ENCODE data around the gene MS4A1.
"Not testable (repeated sequence)": the region's sequence is repeated elsewhere in the genome, so short reads cannot be mapped to it uniquely, and the experiment has no call there.

The MS4A1 gene

DNA sequence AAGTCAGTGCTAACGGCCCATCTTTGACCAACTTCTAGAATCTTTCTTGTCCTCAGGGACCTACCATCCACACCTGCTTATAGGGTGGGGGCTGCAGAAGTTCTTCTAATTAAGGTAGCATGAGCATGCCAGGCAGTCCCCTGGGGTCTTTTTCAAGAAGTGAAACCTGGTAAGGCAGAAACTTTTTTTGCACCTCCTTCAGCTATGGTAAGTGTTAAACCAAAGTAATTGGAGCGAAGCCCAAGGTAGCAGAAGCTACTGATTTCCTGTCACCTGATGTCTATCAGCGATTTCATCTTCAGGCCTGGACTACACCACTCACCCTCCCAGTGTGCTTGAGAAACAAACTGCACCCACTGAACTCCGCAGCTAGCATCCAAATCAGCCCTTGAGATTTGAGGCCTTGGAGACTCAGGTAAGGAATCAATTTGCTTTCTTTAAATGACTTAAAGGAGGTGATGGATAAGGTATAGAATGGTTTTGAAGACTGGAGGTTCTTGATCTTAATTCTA is at the start of gene MS4A1:
TSS of gene MS4A1 (plus strand) at position 317 of the 512 bp plus-strand sequence. CDS start 6,528 bp downstream, outside the sequence.
- no peak for DNase-seq (ENCODE audit: low read depth in 2 of 2)

DNA sequence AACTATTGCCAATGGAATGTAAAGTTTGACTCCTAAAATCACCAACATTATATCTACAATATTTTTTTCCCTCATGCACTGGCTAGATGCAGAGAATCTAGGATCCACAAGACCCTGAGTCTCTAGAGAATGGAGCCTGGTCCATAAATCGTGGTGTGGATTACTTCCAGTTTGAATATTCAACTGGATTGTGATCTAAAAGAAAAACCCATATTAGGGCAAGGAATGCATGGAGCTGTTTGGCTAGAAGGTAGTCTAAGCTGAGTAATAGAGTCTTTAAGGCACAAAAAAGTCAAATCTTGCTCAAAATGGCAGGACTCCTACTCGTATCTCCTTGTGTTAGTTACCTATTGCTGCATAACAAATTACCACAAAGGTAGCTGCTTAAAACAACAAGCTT is 35.6 kb upstream of the MS4A1 start:
- no peak for DNase-seq (ENCODE audit: low read depth in 2 of 2)

DNA sequence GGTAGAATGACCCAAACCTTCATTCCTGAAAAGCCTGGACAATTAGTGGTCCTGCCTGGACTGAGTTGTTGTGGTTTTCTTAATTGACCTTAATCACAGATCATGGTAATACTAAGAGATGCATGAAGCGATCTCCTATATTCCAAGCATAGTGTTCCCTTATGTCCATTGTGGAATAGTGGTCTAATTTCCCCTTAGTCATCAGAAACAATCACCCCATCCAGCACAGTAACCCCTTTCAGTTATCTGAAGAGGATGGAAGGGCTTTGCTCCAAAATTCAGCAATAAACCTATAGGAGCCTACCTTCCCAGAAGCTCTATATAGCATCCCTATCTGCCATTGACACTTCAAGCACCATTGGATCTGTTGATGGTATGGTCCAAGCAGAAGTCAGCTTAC is 33.0 kb upstream of the MS4A1 start:
- DNase-seq (ENCODE audit: low read depth in 2 of 2): no peak

DNA sequence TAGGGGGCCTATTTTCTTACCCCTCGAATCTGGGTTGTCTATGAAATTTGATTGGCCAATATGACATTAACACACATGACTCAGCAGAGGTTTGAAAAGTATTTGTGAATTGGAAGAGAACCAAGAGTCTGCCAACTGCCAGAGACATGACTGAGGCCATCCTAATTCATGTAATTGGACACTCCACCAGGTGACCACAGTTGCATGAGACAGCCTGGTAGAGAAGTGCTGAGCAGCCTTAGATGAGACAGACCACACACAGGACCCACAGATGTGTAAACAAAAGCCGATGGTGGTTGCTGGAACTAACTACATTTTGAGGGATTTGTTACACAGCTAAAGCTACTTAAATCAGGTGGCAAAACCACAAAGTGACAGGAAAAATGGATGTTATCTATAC is 27.1 kb upstream of the MS4A1 start:
- no peak for DNase-seq (ENCODE audit: low read depth in 2 of 2)

DNA sequence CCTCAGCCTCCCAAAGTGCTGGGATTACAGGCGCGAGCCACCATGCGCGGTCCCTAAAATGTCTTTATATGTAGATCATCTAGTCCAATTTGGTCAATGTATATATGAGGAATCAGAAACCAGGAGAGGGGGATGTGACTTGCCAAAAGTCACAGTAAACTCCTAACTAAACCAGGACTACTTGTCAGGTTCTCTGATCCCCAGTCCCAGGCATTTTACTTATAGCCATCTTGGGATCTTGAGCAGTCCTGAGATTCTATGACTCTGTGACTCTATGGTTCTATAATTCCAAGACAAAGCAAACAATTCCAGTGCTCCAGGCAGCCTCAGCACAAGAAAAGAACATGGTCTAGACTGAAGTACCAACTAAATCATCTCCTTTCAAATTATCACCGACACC is 26.4 kb upstream of the MS4A1 start, which contains the start of gene MS4A5:
TSS of gene MS4A5 (plus strand) at position 301 of the 400 bp plus-strand sequence. CDS start 103 bp downstream, outside the sequence.
- no peak for DNase-seq (ENCODE audit: low read depth in 2 of 2)

DNA sequence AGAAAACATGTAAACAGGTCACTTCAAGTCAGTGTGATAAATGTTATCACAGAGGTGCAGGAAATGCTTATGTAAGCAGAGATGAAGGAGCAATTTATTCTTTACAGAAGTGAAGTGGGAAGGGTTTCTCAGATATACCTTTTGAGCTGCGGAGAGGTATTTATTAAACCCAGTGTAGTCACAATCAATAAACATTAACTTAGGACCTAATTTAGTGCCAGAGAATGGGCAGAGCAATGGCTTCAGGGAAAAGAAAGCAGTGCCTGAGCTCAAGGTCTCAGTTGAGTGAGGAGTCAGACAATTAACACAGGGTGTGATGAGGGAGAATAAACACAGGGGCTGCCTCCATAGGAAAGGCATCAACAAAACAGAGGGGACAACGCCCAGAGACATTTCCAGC is 24.4 kb upstream of the MS4A1 start:
- DNase-seq (ENCODE audit: low read depth in 2 of 2): no peak

DNA sequence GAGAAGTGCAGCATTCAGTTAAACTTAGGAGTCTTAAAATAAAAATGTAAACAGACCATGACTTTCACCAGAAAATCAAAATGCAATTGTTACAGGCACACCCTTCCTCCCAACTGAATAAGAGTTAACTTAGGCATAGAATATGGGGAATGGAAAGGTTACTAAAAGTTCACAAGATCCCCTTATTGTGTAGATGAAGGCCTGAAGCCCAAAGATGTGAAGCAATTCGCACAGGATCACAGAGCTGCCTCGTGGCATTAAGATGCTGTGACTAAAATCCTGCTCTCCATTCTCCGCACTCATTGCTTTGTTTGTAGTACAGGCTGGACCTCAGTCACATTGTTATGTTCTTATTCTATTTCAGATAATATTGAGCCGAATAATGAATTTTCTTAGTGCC is 22.2 kb upstream of the MS4A1 start:
- DNase-seq (ENCODE audit: low read depth in 2 of 2): no peak

DNA sequence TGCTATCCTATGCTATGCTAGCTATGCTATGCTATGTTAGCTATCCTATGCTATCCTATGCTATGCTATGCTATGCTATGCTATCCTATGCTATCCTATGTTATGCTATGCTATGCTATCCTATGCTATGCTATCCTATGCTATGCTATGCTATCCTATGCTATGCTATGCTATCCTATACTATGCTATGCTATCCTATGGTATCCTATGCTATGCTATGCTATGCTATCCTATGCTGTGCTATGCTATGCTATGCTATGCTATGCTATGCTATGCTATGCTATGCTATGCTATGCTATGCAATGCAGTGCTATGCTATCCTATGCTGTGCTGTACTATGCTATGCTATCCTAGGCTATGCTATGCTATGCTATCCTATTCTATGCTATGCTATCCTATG is 8.6 kb upstream of the MS4A1 start:
- no peak for DNase-seq (ENCODE audit: low read depth in 2 of 2)

DNA sequence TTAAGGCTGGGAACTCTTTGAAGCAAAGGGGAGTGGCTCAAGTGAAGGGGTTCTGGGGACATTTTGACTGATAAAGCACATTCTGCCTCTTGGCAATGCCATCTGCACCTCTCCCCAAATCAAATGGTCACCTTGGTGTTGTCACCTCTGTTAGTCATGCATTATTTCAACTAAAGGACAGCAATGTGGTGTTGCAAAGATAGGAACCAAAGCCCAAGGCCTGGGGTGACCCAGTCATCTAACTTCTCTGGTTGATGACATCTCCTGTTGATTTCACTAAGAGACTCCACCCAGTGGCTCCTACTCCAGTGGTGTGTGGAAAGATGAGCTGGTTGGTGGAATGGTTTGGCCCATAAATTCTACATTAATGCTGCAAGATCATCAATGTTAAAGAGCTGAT is 7.8 kb upstream of the MS4A1 start:
- DNase-seq (ENCODE audit: low read depth in 2 of 2): no peak

DNA sequence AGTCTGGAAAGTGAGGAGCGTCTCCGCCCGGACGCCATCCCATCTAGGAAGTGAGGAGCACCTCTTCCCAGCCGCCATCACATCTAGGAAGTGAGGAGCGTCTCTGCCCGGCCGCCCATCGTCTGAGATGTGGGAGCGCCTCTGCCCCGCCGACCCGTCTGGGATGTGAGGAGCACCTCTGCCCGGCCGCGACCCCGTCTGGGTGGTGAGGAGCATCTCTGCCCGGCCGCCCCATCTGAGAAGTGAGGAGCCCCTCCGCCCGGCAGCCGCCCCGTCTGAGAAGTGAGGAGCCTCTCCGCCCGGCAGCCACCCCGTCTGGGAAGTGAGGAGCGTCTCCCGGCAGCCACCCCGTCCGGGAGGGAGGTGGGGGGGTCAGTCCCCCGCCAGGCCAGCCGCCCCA is 4.5 kb upstream of the MS4A1 start:
- not testable (repeated sequence) for DNase-seq (ENCODE audit: low read depth in 2 of 2)

DNA sequence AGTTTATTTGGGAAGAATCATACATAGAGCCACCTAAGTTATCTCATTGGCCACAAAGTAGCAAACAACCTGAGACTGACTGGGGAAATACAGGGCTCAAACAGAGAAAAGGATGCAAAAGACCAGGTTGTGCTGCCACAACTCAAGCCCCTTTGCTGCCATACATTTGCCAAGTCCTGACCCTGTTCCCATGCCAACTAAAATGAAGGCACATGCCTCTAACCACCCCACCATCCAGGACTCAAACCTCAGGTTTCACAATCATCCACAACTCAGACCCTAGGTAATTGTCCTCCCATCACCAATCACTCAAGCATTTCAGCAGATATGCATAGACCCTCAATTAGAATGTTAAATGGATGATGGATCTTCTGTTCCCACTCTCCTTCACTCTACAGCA is 1.4 kb upstream of the MS4A1 start:
- no peak for DNase-seq (ENCODE audit: low read depth in 2 of 2)

DNA sequence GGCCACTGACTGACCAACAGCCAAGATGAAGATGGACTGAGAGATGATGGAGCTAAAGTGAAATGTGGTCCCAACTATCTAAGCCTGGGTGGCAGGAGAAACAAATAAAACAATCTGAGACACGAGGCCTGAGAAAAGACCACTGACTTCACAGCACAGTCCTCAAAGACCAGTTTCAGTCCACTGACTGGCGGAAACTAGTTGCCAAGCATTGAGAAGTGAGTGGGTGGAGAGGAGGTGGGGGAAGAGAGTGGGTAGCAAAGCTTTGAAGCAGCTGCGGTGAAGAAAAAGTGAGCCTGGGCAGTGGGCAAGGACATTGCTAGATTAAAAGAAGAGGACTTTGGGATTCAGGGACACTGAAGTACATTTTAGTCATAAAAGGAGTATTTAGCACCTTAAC is 1.9 kb downstream of the MS4A1 start:
- DNase-seq (ENCODE audit: low read depth in 2 of 2): no peak

DNA sequence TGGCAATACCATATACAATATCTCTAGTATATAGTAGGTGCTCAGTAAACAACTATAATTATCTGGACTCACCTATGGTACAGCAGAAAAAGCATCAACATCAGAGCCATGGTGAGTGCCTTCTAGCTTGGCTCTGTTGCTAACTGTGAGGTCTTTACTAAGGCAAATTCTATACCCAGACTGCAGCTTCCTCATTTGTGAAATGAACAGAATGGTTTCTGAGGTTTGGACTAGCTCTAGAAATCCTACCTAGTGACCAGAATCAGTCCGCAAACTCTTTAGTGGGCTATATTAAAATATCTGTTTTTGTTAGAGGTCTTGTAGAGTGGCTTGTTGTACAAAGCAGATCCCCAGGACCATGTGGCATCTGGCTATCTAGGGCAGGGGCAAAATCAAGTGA is 3.7 kb downstream of the MS4A1 start:
- DNase-seq (ENCODE audit: low read depth in 2 of 2): no peak

DNA sequence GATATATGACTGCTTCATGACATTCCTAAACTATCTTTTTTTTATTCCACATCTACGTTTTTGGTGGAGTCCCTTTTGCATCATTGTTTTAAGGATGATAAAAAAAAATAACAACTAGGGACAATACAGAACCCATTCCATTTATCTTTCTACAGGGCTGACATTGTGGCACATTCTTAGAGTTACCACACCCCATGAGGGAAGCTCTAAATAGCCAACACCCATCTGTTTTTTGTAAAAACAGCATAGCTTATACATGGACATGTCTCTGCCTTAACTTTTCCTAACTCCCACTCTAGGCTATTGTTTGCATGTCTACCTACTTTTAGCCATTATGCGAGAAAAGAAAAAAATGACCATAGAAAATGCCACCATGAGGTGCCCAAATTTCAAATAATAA is 13.2 kb downstream of the MS4A1 start:
- no peak for DNase-seq (ENCODE audit: low read depth in 2 of 2)

DNA sequence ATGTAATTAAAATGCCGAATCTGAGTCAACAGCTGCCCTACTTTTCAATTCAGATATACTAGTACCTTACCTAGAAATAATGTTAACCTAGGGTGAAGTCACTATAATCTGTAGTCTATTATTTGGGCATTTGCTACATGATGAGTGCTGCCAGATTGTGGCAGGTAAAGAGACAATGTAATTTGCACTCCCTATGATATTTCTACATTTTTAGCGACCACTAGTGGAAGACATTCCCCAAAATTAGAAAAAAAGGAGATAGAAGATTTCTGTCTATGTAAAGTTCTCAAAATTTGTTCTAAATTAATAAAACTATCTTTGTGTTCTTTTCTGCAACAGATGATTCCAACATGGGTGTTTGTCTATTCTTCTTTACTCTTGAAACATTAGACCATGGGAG is 14.1 kb downstream of the MS4A1 start:
- DNase-seq (ENCODE audit: low read depth in 2 of 2): no peak

DNA sequence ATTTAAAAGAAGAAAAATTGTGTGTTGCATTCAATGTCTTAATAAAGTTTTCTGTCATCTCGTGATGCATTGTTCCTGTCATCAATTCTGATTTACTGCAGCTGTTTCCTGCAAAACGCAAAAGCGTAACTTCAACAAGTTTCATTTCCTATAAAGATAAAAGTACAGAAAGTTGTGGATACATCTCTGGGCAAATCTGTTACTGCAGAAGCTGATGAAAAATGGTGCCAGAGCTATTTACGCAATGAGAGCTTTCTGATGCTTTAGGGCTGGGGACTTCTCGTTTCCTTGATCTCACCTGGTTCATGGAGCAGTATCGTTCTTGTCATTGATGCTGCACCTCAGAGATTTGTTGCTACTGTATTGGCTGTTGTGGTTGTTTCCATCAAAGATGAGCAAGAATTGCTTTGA is 21.4 kb downstream of the MS4A1 start:
- no peak for DNase-seq (ENCODE audit: low read depth in 2 of 2)

DNA sequence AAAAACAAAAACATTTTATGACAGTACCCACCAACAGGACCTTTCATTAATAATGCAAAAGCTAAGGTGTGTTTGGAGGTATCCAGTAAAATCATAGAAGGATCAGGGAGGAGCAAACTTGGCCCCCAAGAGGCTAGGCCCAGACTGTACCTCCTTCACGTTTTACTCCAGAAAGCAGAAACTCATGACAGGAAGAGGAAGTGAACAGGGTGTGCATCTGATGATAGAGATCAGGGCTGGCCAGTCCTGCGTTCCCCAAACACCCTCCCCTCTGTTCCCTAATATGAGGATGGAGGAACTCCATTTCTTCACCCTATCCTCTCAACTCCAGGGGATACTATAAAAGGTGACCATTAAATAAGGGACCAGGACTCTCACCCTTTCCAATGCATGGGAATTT is 26.7 kb downstream of the MS4A1 start:
- DNase-seq (ENCODE audit: low read depth in 2 of 2): no peak

DNA sequence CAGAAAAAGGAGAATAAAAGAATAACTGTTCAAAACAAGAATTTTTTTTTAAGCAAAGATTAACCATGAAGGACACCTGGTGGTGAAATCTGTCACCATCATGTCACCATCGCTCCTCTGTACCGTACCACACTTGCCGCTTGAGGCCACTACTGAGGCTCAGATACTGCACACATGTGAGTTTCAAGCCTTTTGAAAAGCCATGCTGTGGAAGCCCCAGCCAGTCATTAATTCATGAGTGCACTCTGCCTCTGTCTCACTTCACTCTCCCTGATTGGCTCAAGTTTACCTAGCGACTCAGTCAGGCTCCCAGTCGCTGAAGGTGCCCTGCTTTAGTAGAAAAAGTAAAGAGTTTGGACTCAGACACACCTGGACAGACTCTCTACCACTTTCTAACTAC is 30.3 kb downstream of the MS4A1 start:
- no peak for DNase-seq (ENCODE audit: low read depth in 2 of 2)

DNA sequence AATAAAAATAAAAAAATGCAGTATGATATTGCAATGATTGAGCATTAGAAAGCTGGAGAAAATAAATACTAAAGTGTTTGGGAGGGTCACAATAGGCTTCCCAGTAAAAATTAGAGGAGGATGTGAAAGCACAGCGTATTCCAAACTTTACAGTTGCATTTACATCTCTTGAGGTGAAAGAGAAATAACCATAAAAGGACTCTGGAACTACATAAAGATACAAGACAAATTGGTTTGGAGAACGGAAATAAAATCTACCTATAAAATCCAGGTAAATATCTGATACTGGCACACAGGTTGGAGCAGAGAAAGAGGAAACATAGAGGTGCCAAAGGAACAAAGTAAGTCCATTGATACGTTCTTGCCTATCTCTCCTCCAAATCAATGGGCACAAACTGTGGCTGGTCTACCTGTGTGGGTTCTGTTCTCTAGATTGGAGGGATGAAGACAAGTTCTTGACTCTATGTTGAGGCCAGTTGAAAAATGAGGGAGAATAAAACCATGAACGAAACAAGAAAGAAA is 36.9 kb downstream of the MS4A1 start, which contains the start of gene MS4A12:
TSS of gene MS4A12 (plus strand) at position 291 of the 522 bp plus-strand sequence. CDS start 4,541 bp downstream, outside the sequence.
- no peak for DNase-seq (ENCODE audit: low read depth in 2 of 2)

DNA sequence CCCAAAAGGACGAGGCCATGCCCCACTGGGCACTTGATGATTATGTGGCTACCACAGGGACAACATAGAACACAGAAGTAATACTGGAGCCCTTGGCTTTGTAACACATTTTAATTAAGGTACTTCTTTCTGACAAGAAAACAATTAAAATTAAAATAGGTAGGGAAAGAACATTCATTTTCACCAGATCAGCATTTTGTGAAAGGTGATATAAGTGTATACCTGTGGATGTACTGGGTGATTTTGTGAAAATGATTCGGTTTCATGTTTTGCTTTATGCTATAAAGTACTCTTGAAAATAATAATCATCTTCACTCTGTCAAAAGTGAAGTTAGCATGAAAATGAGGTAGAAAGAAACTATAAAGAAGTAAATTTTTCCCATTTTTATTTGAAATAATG is 37.8 kb downstream of the MS4A1 start:
- no peak for DNase-seq (ENCODE audit: low read depth in 2 of 2)

DNA sequence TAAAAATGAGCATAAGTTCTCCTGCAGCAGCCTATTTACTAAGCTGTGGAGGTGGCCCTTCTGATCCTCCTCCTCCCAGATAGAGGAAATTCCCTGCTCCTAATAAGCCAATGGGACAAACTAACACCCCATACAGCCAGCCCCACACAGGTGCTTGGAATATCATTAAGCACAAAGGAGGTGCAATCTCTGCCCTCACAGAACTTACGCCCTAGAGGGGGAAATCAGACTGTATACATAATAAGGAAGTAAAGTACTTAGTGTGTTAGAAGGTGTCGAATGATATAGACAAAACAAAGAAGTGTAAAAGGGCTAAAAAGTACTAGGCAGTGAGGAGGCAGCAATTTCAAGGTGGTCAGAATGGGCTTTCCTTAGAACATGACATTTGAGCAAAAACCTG is 42.8 kb downstream of the MS4A1 start:
- no peak for DNase-seq (ENCODE audit: low read depth in 2 of 2)

DNA sequence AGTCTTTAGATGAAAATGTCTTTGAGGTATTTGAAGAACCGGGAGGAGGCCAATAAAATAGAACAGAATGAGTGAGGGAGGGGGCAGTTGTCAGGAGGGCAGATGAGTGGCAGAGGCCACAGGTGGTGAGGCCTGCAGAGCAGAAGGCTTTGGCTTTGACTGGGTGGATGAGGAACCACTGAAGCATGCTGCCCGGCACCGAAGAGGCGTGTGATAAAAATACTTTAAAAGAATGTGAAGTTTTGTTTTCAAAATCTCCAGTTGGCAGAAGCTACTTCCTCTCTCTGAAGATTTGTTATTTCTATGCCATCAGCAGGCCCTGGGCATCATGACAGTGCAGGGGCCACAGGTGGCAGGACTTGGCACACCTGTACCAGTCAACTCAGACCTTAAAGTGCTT is 43.2 kb downstream of the MS4A1 start:
- DNase-seq (ENCODE audit: low read depth in 2 of 2): no peak

DNA sequence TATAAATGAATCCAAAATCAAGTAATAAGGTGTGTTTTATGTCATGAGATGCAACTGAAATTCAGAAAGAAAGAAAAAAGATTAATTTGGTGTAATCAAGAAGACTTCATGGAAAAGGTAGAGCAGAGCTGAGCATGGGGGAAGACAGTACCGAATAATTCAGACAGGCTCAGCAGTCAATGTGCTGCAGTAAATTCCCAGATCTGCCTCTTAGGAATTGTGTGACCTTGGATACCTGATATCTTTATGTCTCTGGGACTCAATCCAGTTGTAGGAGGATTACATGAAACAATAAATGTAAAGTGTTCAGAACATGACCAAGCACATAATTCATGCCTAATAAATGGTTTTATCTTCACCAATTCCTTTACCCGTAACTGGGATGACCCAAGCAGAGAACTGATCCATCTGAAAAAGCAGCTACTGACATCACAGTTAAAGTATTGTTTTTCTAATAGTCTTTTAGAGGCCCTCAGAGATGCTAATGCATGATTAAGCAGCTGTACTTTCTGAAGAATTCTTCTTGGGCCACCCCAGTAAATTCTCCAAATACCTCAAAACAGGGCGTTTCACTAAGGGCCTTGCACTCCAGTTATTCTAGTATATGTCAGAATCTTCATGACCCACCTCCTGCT is 44.7 kb downstream of the MS4A1 start:
- no peak for DNase-seq (ENCODE audit: low read depth in 2 of 2)

Data from stimulated activated CD8-positive, alpha-beta memory T cell treated with anti-CD3 and anti-CD28 coated beads, Interleukin-7, amount 100 ng/mL, for 4 hours (primary cell).